Activated CD8-positive, alpha-beta T cell treated with anti-CD3 and anti-CD28 coated beads for 36 hours (primary cell): Measurements from ENCODE around the gene SIT1. TPM values are rescaled to one million over a fixed set of nuclear protein-coding genes. Genes with fewer than 3 reads are reported as not detected.

Source experiments
- ATAC-seq: fragments of 200-7000 bp; cut with Tn5 transposase; one replicate; pipeline ENCODE4 v1.10.0; 2021; ENCODE audit warnings: mild to moderate bottlenecking, moderate library complexity
- CTCF ChIA-PET: fragments of 350-600 bp; sonication (Branson Sonifier 250); formaldehyde crosslinking; loops from one replicate; lab custom pipeline; 2021; ENCODE audit warnings: antibody characterized with exemption; lab: Charles Lee
- POLR2A ChIA-PET: fragments of 350-600 bp; sonication (Branson Sonifier 250); formaldehyde crosslinking; loops from one replicate; lab custom pipeline; 2021; ENCODE audit warnings: antibody characterized with exemption; lab: Charles Lee
- DNase-seq: peaks from one replicate; pipeline ENCODE4 v3.0.0-alpha.2; 2020
- H3K27ac Mint-ChIP-seq: one replicate; pipeline ENCODE4 v1.8.0; 2021; ENCODE audit warnings: mild to moderate bottlenecking, mixed read lengths
- H3K27me3 Mint-ChIP-seq: one replicate; pipeline ENCODE4 v1.8.0; 2021; ENCODE audit warnings: mixed read lengths
- H3K36me3 Mint-ChIP-seq: one replicate; pipeline ENCODE4 v1.8.0; 2021; ENCODE audit warnings: low read depth, mixed read lengths
- H3K4me1 Mint-ChIP-seq: one replicate; pipeline ENCODE4 v1.8.0; 2021; ENCODE audit warnings: low read depth, mixed read lengths
- H3K4me3 Mint-ChIP-seq: one replicate; pipeline ENCODE4 v1.8.0; 2021; ENCODE audit warnings: mild to moderate bottlenecking, moderate library complexity, mixed read lengths
- H3K9me3 Mint-ChIP-seq: one replicate; pipeline ENCODE4 v1.8.0; 2021; ENCODE audit warnings: mixed read lengths
- CTCF ChIP-seq: fragments of 200-600 bp; IDR thresholded peaks from one replicate; pipeline ENCODE4 v1.8.0; 2022; ENCODE audit warnings: antibody characterized with exemption, mild to moderate bottlenecking
- intact Hi-C: fragments of 100-400 bp; cut with micrococcal nuclease; formaldehyde crosslinking; loops from one replicate; pipeline ENCODE4 v1.10.0; 2022
- total RNA-seq, 2 experiments: library from RNA; stranded (reverse); gene quantifications; one replicate each; pipeline ENCODE4 v1.2.3, GENCODE V29; 2021

SIT1 gene
- total RNA-seq, 2 experiments from 2014 or later, result 99.9 to 102 TPM

- no peaks in the 10 kb centered on the region for H3K9me3 Mint-ChIP-seq
- POLR2A ChIA-PET, result interaction anchor here (0.8 to 1.7 kb wide), 5 partner anchors 15 to 70 kb away, joined by 3 to 8 read pairs (median 3); partner anchors contain the start of genes CD72 and TLN1
- CTCF ChIA-PET, result interaction anchor here (0.7 to 24.5 kb wide), 12 partner anchors 9 to 1257 kb away, joined by 3 to 313 read pairs (median 4); partner anchors contain the start of genes SIT1 and TPM2
- DNase-seq (no peak), ATAC-seq (no peak)
- intact Hi-C loops, result no loop called here
- H3K4me3 Mint-ChIP-seq, result peak overlapping the region; percentile 4
- peaks cover 68% of the 10 kb centered on the region for H3K4me1 Mint-ChIP-seq
- H3K27ac Mint-ChIP-seq, result no peak overlapping the region
- peaks cover 44% of the 10 kb centered on the region for H3K36me3 Mint-ChIP-seq
- peaks cover 2% of the 10 kb centered on the region for H3K27me3 Mint-ChIP-seq
- no peak for TF ChIP-seq CTCF
Measured at GRCh38 chr9:35660966-35661415, 10.3 kb upstream of the SIT1 start.

DNA sequence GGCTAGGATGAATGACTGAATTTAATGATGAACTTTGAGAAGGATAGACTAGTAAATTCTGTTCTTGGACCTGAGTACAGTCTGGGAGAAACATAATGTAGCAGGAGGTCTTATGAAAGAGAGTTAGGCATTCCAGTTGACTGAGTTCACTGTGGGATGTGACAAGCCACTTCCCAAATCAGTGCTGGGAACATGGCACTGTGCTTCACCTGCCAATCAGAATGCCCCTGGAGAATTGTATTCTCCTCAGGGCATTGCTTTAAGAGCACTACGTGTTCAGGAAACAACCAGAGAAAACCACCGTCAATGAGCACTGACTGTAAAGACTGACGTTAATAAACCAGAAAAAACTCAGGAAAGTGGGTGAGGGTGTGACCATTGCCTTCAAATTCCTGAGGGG lies 8.6 kb upstream of the SIT1 start:
- Mint-ChIP-seq H3K36me3 (peaks cover 44% of the 10 kb centered on the region), H3K4me1 (peaks cover 67% of the 10 kb centered on the region), H3K4me3 (peak overlapping the region; percentile 81), H3K27ac (peak overlapping the region; percentile 96), H3K9me3 (no peaks in the 10 kb centered on the region), H3K27me3 (peaks cover 2% of the 10 kb centered on the region)
- DNase-seq, result no peak
- ATAC-seq, result no peak
- no peak for TF ChIP-seq CTCF
- ChIA-PET POLR2A (interaction anchor here (1.0 to 5.3 kb wide), 9 partner anchors 8 to 72 kb away, joined by 3 to 64 read pairs (median 5); partner anchors contain the start of genes CREB3 and TLN1), CTCF (interaction anchor here (0.9 to 24.5 kb wide), 16 partner anchors 11 to 167 kb away, joined by 3 to 313 read pairs (median 8); partner anchors contain the start of genes CA9, CREB3, SIT1 and TLN1)
- intact Hi-C loops, result loop anchor here (5.0 to 10.0 kb wide), 2 partner anchors 68 to 155 kb away; partner anchors contain the start of genes HINT2 and SPAG8

DNA sequence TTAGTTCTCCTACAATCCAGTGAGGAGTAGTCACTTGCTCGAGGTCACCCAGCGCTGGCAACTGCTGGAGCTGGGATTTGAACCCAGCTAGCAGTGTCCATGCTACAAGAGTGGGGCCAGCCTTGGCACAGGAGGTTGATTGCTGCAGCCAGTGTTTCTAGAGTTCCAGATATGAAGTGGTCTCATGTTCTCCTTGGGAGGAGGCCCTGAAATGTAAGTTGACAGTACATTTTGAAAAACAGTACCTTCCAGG lies 8.2 kb upstream of the SIT1 start:
- peaks cover 2% of the 10 kb centered on the region for H3K27me3 Mint-ChIP-seq
- no peak for DNase-seq
- H3K4me3 Mint-ChIP-seq, result peak overlapping the region; percentile 81
- POLR2A ChIA-PET, result interaction anchor here (1.0 to 5.3 kb wide), 8 partner anchors 8 to 73 kb away, joined by 3 to 64 read pairs (median 6); partner anchors contain the start of genes CREB3 and TLN1
- H3K27ac Mint-ChIP-seq, result peak overlapping the region; percentile 96
- intact Hi-C loops, result loop anchor here (5.0 to 10.0 kb wide), 2 partner anchors 68 to 156 kb away; partner anchors contain the start of genes HINT2 and SPAG8
- CTCF ChIA-PET, result interaction anchor here (0.9 to 24.5 kb wide), 18 partner anchors 9 to 223 kb away, joined by 3 to 313 read pairs (median 7); partner anchors contain the start of genes CA9, CREB3, SIT1 and TLN1
- peaks cover 44% of the 10 kb centered on the region for H3K36me3 Mint-ChIP-seq
- no peak for TF ChIP-seq CTCF
- H3K9me3 Mint-ChIP-seq, result no peaks in the 10 kb centered on the region
- H3K4me1 Mint-ChIP-seq, result peaks cover 65% of the 10 kb centered on the region
- ATAC-seq, result no peak

GRCh38 chr9:35658137-35658967 lies 7.6 kb upstream of the SIT1 start, which contains the start of gene CCDC107:
Gene CCDC107, plus strand, starts transcription at chr9:35658292. Its CDS starts 88 bp downstream, at chr9:35658380.
- H3K4me1 Mint-ChIP-seq, result peaks cover 63% of the 10 kb centered on the region
- DNase-seq (peak; percentile 82), ATAC-seq (peak; percentile 78)
- peak; percentile 96 for TF ChIP-seq CTCF
- H3K27ac Mint-ChIP-seq, result peak within 1 kb of the TSS; percentile 96
- no peaks in the 10 kb centered on the region for H3K9me3 Mint-ChIP-seq
- H3K36me3 Mint-ChIP-seq, result peaks cover 43% of the 10 kb centered on the region
- H3K4me3 Mint-ChIP-seq, result peak within 1 kb of the TSS; percentile 81
- H3K27me3 Mint-ChIP-seq, result peaks cover 2% of the 10 kb centered on the region
- ChIA-PET CTCF (interaction anchor here (0.5 to 24.5 kb wide), 30 partner anchors 9 to 1412 kb away, joined by 3 to 313 read pairs (median 4); partner anchors contain the start of genes CA9, CREB3, SIT1 and SPAG8), POLR2A (interaction anchor here (0.7 to 5.3 kb wide), 17 partner anchors 9 to 154 kb away, joined by 3 to 64 read pairs (median 4); partner anchors contain the start of genes CREB3, SPAG8, TLN1 and TPM2)
- intact Hi-C loops, result loop anchor here (5.0 to 10.0 kb wide), 2 partner anchors 69 to 156 kb away; partner anchors contain the start of genes HINT2 and SPAG8
